ENCODE measurements around the gene F13A1. TPM values are rescaled to one million over a fixed set of nuclear protein-coding genes. Genes with fewer than 3 reads are reported as not detected.

F13A1 gene
- total and polyA plus RNA-seq, 2 donors from 2014 or later = 28.9 to 275 TPM

DNA sequence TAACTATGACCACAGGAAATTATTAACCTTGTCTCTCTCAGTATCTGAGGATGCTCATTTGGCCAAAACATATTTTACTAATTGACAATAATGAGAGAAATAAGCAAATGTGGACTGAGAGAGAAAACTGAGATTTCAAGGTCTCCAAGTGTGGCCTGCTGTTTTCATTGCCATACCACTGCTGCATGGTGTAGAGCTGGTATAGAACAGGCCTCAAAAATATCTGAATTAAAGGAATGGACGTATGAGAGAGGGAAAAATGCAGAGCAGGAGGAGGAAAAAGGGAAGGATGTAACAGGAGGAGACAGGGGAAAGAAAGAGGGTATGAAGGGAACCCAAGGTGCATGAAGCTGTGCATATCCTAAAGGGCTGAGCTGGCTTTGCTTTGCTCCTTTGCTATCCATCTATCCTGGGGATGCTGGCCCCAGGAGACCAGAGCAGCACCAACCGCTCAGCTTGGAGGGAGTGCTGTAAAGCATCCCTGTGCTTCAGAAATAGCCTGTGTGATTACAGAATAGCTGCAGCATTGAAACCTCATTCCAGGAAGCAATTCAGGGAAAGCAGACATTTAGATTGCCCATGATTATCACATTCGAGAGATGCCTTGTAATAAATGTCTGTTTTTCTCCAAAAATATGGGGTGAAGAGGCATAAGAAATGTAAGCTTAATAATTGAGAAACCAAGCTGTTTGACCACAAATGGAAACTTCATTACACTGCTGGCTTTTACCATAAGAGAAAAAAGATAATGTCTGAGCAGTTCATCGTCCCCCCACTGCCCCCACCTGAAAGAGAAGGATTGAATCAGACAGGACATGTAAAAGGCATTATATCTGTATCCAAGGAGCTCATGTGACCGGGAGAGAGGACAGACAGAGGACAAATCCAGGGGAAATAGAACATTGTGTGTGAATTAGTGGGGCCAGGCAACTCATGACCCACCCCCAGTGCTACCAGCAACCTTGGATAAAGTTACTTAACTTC is 80.6 kb downstream of the F13A1 start:
- Histone ChIP-seq H3K27ac (ENCODE audit: low read depth in 2 of 2, low read length in 2 of 2) (no peak overlapping the region), H3K4me3 (ENCODE audit: low read length in 3 of 3) (no peak overlapping the region), H3K4me1 (ENCODE audit: control insufficient read depth in 2 of 3, insufficient read depth in 2 of 3, low read depth in 1 of 3, low read length in 3 of 3) (no peaks in the 10 kb centered on the region), H3K9me3 (ENCODE audit: control insufficient read depth in 2 of 3, insufficient read depth in 1 of 3, low read length in 3 of 3) (no peaks in the 10 kb centered on the region), H3K36me3 (ENCODE audit: control insufficient read depth in 2 of 3, insufficient read depth in 3 of 3, low read length in 3 of 3) (no peaks in the 10 kb centered on the region), H3K9ac (ENCODE audit: low read length in 3 of 3) (no peak overlapping the region), H3K27me3 (ENCODE audit: control insufficient read depth, insufficient read depth, low read length) (no peaks in the 10 kb centered on the region)
- DNase-seq = no peak
- no peak for FAIRE-seq
- intact Hi-C loops (cut with DNase I) = no loop called here
- TF ChIP-seq, protein P1, sequence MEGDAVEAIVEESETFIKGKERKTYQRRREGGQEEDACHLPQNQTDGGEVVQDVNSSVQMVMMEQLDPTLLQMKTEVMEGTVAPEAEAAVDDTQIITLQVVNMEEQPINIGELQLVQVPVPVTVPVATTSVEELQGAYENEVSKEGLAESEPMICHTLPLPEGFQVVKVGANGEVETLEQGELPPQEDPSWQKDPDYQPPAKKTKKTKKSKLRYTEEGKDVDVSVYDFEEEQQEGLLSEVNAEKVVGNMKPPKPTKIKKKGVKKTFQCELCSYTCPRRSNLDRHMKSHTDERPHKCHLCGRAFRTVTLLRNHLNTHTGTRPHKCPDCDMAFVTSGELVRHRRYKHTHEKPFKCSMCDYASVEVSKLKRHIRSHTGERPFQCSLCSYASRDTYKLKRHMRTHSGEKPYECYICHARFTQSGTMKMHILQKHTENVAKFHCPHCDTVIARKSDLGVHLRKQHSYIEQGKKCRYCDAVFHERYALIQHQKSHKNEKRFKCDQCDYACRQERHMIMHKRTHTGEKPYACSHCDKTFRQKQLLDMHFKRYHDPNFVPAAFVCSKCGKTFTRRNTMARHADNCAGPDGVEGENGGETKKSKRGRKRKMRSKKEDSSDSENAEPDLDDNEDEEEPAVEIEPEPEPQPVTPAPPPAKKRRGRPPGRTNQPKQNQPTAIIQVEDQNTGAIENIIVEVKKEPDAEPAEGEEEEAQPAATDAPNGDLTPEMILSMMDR (IDR thresholded peaks at IDR 0.05; ENCODE audit: borderline replicate concordance, extremely low read depth, insufficient read depth) = no peak

DNA sequence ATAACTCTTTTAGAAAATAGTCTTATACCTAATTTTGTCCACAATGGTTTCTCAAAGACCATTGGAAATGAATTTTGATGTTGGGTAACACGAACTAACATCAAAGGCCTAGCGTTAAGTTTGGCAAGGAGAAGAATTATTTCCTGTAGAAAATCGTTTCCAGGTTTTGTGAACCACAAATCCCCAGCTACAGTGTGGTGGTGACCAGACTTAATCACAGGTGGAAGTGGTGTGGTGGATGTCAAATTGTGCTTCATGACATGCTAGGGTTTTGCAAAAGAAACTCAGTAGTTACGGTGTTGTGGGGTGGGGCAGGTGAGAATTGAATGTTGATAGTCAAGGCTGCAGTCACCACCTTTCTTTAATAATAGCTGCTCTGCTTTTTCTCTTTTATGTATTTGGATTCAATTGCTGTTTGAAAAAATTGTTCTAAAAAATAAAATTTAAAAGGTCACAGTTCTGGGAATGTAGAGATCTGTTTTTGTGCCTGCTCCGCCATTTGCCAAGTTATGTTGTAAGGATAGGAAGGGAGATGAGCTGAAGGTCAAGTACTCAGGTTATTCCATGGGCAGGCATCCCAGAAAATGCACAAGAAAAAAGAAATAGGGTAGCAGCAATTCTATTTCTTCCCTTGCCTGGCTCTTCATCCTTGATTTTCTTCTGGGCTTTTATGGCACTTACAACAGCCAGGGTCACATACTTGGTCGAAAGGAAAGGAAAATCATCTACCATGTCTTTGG is 83.6 kb downstream of the F13A1 start:
- Histone ChIP-seq H3K36me3 (ENCODE audit: control insufficient read depth in 2 of 3, insufficient read depth in 3 of 3, low read length in 3 of 3) (no peaks in the 10 kb centered on the region), H3K27ac (ENCODE audit: low read depth in 2 of 2, low read length in 2 of 2) (no peak overlapping the region), H3K4me1 (ENCODE audit: control insufficient read depth in 2 of 3, insufficient read depth in 2 of 3, low read depth in 1 of 3, low read length in 3 of 3) (no peaks in the 10 kb centered on the region), H3K9ac (ENCODE audit: low read length in 3 of 3) (no peak overlapping the region), H3K27me3 (ENCODE audit: control insufficient read depth, insufficient read depth, low read length) (no peaks in the 10 kb centered on the region), H3K9me3 (ENCODE audit: control insufficient read depth in 2 of 3, insufficient read depth in 1 of 3, low read length in 3 of 3) (no peaks in the 10 kb centered on the region), H3K4me3 (ENCODE audit: low read length in 3 of 3) (no peak overlapping the region)
- DNase-seq (no peak), FAIRE-seq (no peak)
- TF ChIP-seq, protein P1 (IDR thresholded peaks at IDR 0.05; ENCODE audit: borderline replicate concordance, extremely low read depth, insufficient read depth) = no peak
- intact Hi-C loops (cut with DNase I) = no loop called here

DNA sequence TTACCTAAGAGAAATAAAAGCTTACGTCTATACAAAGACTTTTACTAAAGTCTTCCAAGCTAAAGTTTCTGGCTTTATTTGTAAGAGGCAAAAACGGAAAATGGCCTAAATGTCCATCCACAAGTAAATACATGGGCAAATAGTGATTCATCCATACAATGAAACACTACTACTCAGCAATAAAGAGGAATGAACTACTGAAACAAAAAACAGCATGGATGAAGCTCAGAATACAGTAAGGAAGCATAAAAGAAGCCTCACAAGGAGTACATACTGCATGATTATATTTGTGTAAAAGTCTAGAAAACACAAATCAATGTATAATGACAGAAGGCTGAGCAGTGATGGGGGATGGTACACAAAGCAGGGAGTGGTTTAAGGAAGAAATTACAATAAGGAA is 84.7 kb downstream of the F13A1 start:
- Histone ChIP-seq H3K4me1 (ENCODE audit: control insufficient read depth in 2 of 3, insufficient read depth in 2 of 3, low read depth in 1 of 3, low read length in 3 of 3) (no peaks in the 10 kb centered on the region), H3K9ac (ENCODE audit: low read length in 3 of 3) (no peak overlapping the region), H3K27me3 (ENCODE audit: control insufficient read depth, insufficient read depth, low read length) (no peaks in the 10 kb centered on the region), H3K36me3 (ENCODE audit: control insufficient read depth in 2 of 3, insufficient read depth in 3 of 3, low read length in 3 of 3) (no peaks in the 10 kb centered on the region), H3K4me3 (ENCODE audit: low read length in 3 of 3) (no peak overlapping the region), H3K27ac (ENCODE audit: low read depth in 2 of 2, low read length in 2 of 2) (no peak overlapping the region), H3K9me3 (ENCODE audit: control insufficient read depth in 2 of 3, insufficient read depth in 1 of 3, low read length in 3 of 3) (no peaks in the 10 kb centered on the region)
- no peak for DNase-seq
- TF ChIP-seq, protein P1 (IDR thresholded peaks at IDR 0.05; ENCODE audit: borderline replicate concordance, extremely low read depth, insufficient read depth) = no peak
- intact Hi-C loops (cut with DNase I) = no loop called here
- FAIRE-seq = no peak
